ENCODE data around the gene KCTD2.
"Not testable (repeated sequence)": the region's sequence is repeated elsewhere in the genome, so short reads cannot be mapped to it uniquely, and the experiment has no call there.

DNA sequence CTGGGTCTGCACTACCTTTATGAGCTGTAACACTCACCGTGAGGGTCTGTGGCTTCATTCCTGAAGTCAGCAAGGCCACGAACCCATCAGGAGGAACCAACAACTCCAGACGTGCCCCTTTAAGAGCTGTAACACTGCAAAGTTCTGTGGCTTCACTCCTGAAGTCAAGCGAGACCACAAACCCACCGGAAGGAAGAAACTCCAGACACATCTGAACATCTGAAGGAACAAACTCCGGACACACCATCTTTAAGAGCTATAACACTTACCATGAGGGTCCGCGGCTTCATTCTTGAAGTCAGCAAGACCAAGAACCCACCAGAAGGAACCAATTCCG lies 21.7 kb upstream of the KCTD2 start:
- TF ChIP-seq, protein P1, sequence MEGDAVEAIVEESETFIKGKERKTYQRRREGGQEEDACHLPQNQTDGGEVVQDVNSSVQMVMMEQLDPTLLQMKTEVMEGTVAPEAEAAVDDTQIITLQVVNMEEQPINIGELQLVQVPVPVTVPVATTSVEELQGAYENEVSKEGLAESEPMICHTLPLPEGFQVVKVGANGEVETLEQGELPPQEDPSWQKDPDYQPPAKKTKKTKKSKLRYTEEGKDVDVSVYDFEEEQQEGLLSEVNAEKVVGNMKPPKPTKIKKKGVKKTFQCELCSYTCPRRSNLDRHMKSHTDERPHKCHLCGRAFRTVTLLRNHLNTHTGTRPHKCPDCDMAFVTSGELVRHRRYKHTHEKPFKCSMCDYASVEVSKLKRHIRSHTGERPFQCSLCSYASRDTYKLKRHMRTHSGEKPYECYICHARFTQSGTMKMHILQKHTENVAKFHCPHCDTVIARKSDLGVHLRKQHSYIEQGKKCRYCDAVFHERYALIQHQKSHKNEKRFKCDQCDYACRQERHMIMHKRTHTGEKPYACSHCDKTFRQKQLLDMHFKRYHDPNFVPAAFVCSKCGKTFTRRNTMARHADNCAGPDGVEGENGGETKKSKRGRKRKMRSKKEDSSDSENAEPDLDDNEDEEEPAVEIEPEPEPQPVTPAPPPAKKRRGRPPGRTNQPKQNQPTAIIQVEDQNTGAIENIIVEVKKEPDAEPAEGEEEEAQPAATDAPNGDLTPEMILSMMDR (IDR thresholded peaks at IDR 0.05 in 8 of 11, conservative IDR thresholded peaks at IDR 0.05 in 3 of 11) = not testable (repeated sequence)
- TF ChIP-seq POLR2AphosphoS5 (IDR thresholded peaks at IDR 0.05) = not testable (repeated sequence)

Measured in spleen (tissue), 7 donors.